Measurements from ENCODE around the gene PRUNE1.
A peak's percentile ranks its signal among the peaks of the same experiment; 100 is the strongest.

Gene PRUNE1

DNA sequence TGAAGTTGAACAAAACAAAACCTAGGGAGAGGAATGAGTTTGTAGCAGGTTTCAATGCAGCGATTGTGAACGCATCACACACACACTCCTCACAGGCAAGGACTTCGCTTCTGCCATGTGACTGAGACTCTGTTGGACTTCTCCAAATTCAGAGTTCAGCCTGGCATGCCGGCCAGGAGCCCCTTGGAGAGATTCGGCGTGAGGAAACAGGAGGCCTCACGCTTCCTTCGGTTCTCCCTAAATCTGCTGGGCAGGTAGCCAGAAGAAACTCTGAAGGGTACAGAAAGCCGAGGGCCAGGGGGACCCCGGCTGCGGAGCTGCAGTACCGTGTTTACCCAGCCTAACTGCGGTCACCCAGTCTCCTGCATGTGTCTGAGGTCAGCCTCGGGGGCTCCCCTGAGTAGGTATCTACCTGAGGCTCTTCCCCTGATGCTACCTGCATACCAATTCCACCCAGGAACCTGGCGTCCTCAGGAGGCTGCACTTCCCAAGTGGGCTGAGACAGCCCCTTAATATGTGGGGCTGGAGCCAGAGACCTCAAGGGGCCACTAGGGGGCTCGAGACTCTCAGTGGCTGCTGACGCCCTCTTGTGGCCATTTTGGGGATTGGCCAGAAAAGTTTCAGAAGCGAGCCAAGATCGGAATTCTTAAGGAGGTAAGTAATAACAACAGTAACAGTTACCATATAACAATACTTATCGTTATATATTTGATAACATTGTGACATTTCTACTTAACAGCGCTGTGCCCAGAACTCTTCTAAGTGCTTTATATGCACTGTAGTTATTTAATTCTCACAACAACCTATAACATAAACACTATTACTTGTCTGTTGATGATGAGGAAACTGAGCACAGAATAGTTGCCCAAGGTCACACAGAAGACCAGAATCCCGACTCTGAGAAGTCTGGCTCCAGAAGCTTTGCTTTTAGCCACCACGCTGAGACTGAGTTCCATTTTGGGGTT is 28.9 kb upstream of the PRUNE1 start:
- DNase-seq: peak; percentile 81

- DNase-seq: peak; percentile 96
Measured at GRCh38 chr1:150981177-150981804, 27.0 kb upstream of the PRUNE1 start.

- peak; percentile 69 for DNase-seq
Measured at GRCh38 chr1:150981805-150982712, 26.2 kb upstream of the PRUNE1 start, which contains the start of gene ANXA9. ANXA9 (plus strand) TSS chr1:150982292; CDS start chr1:150983106, 814 bp downstream.

- DNase-seq: no peak
Measured at GRCh38 chr1:150985179-150985825, 22.9 kb upstream of the PRUNE1 start.

- DNase-seq: no peak
Measured at GRCh38 chr1:150987924-150988323, 20.3 kb upstream of the PRUNE1 start.

DNA sequence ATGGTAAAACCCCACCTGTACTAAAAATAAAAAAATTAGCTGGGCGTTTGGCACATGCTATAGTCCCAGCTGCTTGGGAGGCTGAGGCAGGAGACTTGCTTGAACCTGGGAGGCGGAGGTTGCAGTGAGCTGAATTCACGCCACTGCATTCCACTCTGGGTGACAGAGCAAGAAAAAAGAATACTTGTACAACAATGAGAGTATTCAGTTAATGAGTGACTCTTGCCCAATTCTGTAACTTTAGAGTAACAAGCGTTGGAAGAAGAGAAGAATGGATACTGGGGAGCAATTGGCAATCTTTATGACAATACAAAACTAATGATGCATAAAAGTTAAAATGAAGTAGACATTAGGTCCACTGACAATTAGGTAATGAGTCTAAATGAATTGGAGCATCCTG is 15.6 kb upstream of the PRUNE1 start:
- DNase-seq: no peak

DNA sequence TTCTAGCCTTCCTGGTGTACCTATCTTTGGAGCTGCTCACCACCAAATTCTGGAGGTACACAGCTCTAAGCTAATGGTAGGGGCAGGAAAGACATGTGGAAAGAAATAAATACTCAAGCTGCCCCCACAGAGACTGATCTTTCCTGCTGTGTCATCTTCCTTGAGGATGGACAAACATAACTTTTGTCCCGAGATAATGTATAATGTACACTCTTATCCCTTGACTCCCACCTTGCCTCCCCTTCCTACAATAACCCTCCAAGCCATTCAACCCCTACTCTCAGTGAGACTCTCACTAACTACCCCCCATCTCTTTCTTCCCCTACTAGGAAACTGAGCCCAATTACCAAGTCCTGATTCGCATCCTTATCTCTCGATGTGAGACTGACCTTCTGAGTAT is 14.0 kb upstream of the PRUNE1 start:
- no peak for DNase-seq

GRCh38 chr1:150995460-150995859 is 12.8 kb upstream of the PRUNE1 start:
- no peak for DNase-seq

DNA sequence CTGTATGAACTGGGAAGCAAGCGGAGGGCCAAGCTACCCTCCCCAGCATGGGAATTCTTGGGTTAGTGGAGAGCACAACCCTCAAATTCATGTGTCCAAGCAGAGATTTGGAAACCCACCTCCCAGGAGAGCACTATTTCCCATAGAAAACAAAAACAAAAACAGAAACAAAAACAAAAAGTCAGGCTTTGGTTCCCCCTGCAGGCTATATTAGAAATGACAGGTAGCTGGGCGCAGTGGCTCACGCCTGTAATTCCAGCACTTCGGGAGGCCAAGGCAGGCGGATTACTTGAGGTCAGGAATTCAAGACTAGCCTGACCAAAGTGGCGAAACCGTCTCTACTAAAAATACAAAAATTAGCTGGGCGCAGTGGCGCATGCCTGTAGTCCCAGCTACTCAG is 12.4 kb upstream of the PRUNE1 start:
- no peak for DNase-seq

DNA sequence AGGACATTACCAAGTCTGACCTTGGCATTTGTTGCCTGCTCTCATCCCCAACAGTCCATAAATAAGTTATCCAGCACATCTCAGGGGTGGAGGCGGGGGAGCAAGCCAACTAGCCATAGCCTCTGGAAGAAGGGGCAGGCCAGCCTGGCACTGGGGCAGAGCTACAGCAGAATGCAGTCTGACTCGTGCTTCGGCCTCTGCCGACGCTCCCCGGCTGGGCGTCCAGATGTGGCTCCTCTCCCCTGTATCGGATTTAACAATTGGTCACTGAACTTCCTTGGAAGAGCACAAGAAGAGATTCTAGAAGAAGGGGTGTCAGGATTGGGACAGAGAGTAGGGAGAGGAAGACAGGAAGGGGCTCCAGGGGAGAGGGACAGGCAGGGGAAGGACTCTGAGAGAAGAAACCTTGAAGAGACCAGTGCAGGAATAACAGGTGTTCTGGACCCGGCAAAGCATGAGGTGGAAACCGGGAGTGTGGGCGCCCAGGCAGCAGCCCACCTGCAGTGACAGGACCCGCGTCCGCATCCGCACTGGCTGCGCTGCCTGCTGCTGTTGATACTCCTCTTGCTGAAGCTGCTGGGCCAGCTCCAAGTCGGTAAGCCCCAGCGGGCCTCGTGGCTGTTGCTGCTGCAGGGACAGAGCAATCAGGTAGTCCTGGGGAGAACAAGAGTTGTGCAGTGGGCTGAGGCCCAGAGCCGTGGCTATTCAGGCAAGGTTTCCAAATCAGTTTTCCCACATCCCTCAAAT is 10.9 kb upstream of the PRUNE1 start:
- DNase-seq: no peak

DNA sequence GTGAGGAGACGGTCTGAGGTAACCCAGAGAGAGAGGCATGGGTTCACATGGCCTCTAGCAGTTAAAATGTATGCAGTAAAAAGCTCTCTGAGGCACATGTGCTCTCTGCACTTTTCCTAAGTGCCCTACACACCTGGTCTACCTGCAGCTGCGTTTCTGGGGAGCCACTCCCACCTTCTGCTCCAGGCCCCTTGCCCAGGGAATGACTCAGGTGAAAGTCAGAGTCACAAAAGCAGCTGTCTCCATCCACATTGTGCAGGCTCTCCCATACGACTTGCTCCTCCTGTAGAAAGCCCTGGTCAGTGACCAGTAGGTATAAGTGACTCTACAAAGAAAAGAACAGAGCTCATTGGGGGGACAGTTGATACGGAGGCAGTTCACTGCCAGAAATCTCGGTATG is 10.3 kb upstream of the PRUNE1 start:
- no peak for DNase-seq

DNA sequence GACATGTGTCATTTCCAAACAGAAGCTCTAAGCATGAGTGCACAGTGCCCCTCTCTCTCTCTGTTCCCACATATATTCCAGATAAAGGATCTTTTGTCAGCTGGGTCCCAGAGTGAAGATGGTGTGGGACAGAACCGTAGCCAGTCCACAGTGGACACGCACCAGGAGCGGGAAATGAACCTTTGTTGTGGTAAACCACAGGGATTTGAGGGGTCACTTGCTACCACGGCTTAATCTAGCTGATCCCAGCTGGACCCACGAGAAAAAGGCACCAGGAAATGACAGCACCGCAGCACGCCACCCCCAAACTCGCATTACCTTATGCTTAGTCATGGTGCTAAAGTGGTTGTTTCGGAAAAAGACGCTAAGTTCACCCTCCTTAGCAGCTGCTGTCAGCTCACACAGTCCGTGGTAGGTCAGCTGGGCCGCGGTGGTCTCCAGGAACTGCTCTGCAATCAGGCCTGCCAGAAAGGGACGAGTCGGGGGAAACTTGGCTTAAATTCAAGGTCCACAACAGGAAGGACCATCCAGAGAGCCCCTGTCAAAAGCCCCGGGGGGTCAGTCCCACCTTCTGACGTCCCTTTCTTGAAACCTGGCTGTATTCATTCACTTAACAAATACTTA is 9.1 kb upstream of the PRUNE1 start:
- DNase-seq: no peak

- DNase-seq: no peak
Measured at GRCh38 chr1:150999926-151000325, 8.3 kb upstream of the PRUNE1 start.

GRCh38 chr1:151000408-151000807 is 7.8 kb upstream of the PRUNE1 start:
- DNase-seq: no peak

DNA sequence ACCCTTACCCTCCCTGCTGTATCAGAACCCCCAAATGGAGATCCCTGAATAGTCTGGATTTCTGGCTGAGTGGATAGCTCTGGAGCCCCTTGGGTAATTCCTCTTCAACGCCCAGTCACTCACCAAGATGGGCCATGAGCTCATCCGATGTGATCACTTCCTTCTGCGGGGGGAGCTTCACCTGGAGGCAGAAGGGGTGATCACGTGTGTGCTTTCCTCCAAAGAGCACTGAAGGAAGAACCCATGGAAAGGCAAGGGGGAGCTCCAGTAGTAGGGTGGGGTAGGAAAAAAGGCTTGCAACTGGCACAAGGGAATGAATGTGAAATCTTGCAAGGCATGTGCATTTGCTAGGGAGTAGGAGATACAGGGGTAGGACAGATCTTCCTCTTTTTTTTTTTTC is 6.6 kb upstream of the PRUNE1 start:
- DNase-seq: no peak

- DNase-seq: no peak
Measured at GRCh38 chr1:151002051-151002450, 6.2 kb upstream of the PRUNE1 start.

DNA sequence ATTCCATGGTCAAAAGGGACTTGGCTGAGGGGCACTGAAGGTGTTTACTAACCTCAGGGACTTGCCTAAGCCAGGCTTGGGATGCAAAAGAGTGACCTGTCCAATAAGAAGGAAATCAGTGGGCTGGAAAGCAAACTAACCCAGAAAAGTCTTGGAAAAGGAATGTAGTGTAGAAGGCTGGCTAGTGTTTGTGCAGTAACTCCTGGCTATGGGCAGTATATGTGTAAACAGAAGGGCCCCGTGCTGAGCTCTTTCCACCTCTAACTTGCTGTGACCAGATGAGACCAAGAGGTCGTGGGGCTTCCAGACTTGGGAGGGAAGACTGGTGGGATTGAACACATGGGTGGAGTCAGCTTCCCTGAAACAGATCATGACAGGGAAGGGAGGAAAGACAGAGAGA is 5.6 kb upstream of the PRUNE1 start:
- no peak for DNase-seq

- DNase-seq: no peak
Measured at GRCh38 chr1:151003180-151003579, 5.1 kb upstream of the PRUNE1 start.

DNA sequence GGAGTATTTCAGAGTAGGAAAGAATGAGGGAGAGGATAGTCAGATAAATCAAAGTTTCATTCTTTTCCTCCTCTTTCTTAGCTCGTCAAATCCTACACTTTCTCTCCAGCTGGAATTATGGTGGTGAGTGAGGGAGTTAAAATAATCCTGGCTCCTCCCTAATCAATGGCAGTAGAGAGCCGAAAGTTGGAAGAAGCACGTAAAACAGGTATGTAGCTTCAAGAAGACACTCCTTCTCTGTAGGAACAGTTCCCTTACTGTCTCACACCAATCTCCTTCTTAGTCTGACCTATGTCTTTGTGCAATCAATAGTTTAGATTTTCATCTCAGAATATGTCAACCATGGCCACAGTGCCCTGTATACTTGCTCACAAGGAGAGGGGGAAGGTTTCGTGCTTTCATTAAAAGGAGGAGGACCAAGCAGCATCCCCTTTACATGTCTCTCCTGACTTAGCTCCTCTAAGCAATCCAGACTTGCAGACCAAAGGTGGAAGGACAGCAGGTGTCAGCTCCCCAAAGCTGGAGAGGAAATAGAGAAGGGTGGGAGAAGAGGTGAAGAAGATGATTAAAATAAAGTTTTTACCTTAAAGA is 2.4 kb upstream of the PRUNE1 start:
- DNase-seq: peak; percentile 27

GRCh38 chr1:151006327-151007052 is 1.8 kb upstream of the PRUNE1 start, which contains the start of gene MINDY1:
MINDY1 (minus strand) TSS chr1:151006902; CDS start chr1:151002617, 4,285 bp downstream.
- DNase-seq: peak; percentile 84

Data from NCI-H146 (cell line).